DMS79 treated with DMSO at 0.1 percent for 48 hours (cell line): ENCODE results near the gene PRKCH.

ENCODE experiments used
- DNase-seq: peaks from one replicate; lab custom pipeline; 2025; lab: John Stamatoyannopoulos, UW

Gene PRKCH

GRCh38 chr14:61337893-61338292 is 16.5 kb downstream of the PRKCH start:
- no peak for DNase-seq

- DNase-seq: no peak
Measured at GRCh38 chr14:61338457-61338856, 17.1 kb downstream of the PRKCH start.

GRCh38 chr14:61341275-61342206 is 20.2 kb downstream of the PRKCH start:
- no peak for DNase-seq

DNA sequence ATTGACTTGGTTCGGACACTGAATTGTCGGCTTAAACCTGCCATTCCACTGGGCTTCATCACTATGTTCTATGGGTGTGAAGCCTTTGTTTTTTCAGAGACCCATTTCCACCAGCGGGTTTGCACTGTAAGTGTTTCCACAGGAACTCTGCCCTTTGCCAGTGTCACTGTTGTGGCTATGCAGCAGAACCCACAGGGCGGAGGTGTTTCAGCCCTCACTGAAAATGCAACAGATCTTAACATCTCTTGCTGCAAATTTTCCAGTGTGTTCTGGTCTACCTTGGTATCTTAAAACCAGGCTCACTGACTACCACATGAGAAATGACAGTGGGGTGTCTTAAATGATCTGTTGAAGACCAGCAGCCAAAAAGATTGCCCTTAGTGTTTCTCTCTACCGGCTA is 21.1 kb downstream of the PRKCH start:
- DNase-seq: no peak

DNA sequence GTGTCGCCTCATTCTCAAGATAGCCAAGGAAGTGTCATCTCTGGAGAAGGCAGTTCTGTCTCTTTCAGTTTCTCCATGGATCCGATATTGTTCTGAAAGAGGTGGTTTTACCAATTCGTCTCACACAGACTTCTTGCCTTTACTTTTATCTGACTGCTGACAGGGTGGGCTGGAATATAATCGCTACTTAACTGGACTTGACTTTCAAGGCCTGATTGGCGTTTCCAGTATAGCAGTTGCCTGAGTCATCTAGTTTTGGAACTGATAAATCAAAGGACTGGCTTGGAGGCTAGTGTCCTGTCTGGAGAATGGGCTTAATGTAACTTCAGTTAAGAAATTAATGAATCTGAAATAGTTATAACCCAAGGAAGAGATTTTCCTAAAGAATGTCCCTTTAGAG is 21.6 kb downstream of the PRKCH start:
- DNase-seq: no peak

GRCh38 chr14:61343471-61343870 is 22.1 kb downstream of the PRKCH start:
- no peak for DNase-seq

GRCh38 chr14:61343991-61344405 is 22.6 kb downstream of the PRKCH start:
- DNase-seq: no peak

- no peak for DNase-seq
Measured at GRCh38 chr14:61344437-61345150, 23.2 kb downstream of the PRKCH start.

GRCh38 chr14:61345151-61345482 is 23.7 kb downstream of the PRKCH start:
- no peak for DNase-seq

GRCh38 chr14:61346221-61346620 is 24.8 kb downstream of the PRKCH start:
- no peak for DNase-seq

DNA sequence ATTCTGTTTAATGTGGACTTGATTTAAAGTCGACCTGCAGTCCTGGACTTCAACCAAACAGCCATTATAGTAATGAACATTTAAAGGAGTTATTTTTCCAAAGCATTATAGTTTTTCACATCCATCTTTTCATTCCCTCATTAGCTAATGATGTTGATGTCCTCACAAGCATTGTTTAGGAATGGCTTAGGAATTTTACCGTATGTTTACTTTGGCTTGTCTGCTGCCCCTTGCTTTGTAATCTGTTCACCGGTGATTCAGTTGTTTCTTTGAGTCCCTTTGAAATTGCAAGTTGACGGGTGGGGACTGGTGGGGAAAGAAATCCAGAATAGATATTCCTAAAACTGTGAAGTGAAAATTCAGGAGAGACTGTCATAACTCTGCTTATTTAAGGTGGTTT is 25.4 kb downstream of the PRKCH start:
- no peak for DNase-seq

DNA sequence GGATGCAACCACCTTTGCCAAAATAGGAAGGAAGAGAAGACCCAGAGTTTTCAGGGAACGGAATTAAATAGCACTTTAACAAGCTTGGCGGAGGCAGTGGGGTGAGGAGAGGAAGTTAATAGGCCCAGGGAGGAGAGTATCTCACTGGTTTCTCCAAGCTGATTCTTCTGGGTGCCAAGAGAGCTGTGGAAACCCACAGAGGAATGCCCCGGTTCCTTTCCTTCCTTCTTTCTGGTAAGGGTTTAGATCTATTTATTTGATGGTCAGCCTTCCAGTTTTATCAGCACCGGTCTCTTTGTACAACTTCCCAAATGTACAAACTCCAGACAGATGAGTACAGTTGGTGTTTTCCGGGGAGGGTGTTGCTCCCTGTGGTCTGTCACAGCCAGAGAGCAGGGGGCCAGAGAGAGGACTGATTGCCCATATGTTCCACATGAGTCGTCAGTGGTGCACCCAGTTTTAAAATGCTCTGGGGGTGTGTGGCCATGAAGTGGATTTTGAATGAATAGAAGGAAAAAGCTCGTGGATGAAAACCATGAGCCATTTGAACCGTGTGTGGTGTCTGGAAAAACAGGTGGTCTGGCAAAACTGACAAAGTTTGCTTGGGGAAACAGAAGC is 26.6 kb downstream of the PRKCH start:
- no peak for DNase-seq

- DNase-seq: peak; percentile 49
Measured at GRCh38 chr14:61350427-61351270, 29.3 kb downstream of the PRKCH start.

- DNase-seq: no peak
Measured at GRCh38 chr14:61351477-61351876, 30.1 kb downstream of the PRKCH start.

DNA sequence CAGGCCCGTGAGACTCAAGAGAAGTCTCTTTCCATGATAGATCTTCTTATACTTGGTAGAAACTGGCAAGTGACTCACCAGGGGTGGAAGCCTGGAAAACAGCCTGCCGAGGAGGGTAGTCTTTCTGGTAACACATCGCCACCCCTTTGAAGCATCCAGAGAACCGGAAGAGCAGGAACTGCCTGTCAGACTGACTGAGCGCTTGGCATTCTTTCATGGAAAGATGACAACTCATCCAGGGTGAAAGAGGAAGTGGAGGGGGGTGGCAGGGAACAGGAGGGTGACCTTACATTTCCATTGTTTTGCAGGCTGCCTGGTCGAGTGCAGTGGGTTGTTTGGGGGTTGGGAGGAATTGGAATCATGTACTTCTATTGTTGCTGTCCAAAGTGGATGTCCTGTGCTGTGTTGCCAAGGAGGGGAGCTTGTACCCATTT is 34.5 kb downstream of the PRKCH start:
- no peak for DNase-seq

DNA sequence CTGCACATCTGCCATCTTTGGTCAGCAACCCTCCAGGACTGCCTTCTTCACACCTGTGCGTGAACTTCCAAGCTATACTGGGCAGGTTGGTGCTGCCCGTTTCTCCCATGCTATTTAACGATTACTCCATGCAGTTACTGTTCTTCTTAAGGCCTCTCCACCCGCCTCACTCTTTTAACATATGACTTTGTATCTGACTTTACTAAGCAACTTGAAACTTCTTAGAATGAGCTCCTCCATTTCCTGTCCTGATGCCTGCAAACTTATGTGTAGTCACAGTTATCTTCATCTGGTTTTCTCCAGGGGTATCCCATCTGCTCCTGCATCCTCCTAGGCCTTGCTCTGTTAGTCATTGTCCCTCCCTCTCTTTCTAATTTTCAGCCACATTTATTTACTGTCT is 35.7 kb downstream of the PRKCH start:
- DNase-seq: no peak

DNA sequence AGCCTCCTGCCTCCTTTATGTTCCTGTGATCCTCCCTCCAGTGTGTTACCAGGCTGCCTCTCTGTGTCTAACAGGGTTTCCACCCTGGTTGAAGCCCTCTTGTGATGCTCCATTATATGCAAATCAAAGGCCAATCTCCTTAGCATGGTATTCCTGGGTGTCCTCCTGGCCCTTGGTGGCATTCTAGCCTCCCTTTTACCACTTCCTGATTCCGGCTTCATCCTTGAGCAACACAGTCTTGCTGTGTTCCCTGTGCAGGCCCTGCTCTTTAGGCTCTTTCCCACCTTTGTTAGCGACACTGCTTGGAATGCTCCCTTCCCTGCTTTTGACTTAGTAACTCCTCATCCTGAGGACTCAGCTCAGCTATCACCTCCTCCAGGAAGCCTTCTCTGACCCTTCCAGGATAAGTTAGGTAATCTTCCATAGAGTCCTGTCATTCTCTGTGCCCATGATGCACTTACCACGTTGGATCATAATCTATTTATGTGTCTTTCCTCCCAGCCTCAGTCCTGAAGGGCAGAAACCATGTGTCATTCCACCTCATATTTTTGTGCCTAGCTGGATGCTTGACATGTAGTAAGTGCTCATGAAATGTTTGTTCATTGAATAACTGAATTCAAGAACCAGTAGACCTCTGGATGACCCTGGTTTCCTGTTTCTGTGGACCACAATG is 37.3 kb downstream of the PRKCH start:
- no peak for DNase-seq

DNA sequence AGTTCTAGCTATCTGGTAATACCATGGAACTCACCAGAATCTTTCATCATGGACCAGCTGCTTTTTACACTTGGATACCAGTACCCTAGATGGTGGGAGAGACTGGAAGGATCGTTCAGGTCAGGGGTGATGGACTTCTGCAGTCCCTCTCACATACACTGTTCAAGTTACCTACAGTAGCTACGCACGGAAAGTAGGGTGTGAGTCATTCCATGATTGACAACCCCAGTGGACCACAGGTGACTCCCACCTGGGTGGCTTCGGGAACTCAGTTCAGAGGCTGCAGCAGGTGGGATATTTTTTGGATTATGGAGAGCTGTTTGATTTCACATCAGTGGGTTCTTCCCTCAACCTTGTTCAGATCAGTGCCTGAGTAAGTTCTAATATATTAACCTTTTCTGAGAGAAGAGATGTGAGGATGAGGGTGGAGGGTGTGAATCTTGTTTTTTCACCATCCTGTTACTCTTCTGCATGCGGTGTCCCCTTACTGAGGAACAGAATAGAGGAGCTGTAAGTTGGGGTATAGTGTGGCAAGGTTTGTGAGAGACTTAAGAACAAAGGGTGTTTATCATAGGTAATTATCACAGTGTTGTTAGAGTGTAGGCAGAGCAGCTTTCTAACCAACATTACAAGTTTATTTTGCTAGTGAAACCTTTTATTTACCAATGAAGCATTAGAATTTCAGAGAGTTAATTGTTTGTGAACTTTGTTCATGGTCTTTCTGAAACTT is 39.6 kb downstream of the PRKCH start:
- no peak for DNase-seq

DNA sequence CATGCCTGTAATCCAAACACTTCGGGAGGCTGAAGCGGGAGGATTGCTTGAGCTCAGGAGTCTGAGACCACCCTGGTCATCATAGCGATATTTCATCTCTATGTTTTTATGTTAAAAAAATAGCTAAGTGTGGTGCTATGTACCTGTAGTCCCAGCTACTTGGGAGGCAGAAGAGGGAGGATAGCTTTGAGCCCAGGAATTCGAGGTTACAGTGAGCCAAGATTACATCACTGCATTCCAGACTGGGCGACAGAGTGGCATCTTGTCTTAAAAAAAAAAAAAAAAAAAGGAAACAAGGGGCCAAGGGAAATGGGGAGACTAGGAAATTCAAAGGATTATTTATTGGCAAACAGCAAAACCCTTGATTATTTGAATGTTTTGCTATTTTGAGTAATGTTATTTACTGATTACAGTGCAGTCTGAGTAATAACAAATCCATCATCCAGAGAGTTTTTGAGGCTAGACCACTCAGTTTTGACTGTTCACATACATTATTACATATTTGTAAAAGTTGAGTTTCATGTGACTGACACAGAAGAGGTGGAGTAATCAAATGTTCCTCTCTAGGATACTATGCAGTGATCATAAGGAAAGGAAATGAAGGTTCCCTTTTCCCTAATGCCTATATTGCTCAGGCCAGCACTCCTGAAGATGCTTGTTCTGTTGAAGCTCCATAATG is 40.8 kb downstream of the PRKCH start:
- DNase-seq: no peak

GRCh38 chr14:61364243-61364642 is 42.9 kb downstream of the PRKCH start:
- no peak for DNase-seq
